ENCODE results near the gene NIN. TPM values are rescaled to one million over a fixed set of nuclear protein-coding genes. Genes with fewer than 3 reads are reported as not detected.

Gene NIN
- total RNA-seq, 3 donors from 2014 or later (not counting 1 experiment from before 2014, with no cell fraction given): 90.8 to 127 (median 118) TPM

- ATAC-seq (no peak), DNase-seq (no peak)
- WGBS (ENCODE audit: insufficient coverage): no CpG with 5 or more reads among the region's 2 CpGs
- no peaks in the 10 kb centered on the region for H3K27me3 ChIP-seq (ENCODE audit: control insufficient read depth, insufficient read depth, low read length)
- intact Hi-C loops (cut with micrococcal nuclease): no loop called here
- Mint-ChIP-seq H3K4me1 (no peaks in the 10 kb centered on the region), H3K27ac (no peak overlapping the region), H3K9me3 (no peaks in the 10 kb centered on the region), H3K36me3 (peaks cover 26% of the 10 kb centered on the region), H3K4me3 (no peak overlapping the region), H3K27me3 (ENCODE audit: low read depth in 2 of 2) (no peaks in the 10 kb centered on the region)
- H3K36me3 ChIP-seq (ENCODE audit: control insufficient read depth, insufficient read depth, low read length): peaks cover 74% of the 10 kb centered on the region
- H3K9me3 ChIP-seq (ENCODE audit: control insufficient read depth, insufficient read depth, low read length): no peaks in the 10 kb centered on the region
- TF ChIP-seq CTCF (IDR thresholded peaks at IDR 0.05): no peak
- H3K4me1 ChIP-seq (ENCODE audit: control insufficient read depth, insufficient read depth, low read length): no peaks in the 10 kb centered on the region
- H3K27ac ChIP-seq (ENCODE audit: low read length): no peak overlapping the region
- no peak overlapping the region for H3K4me3 ChIP-seq (ENCODE audit: low read length)
These were observed 97.5 kb downstream of the NIN start for GRCh38 chr14:50733494-50733893.

- H3K27me3 ChIP-seq (ENCODE audit: control insufficient read depth, insufficient read depth, low read length): no peaks in the 10 kb centered on the region
- 92% methylated on average over 6 of the region's 6 CpGs for WGBS (ENCODE audit: insufficient coverage)
- peaks cover 75% of the 10 kb centered on the region for H3K36me3 ChIP-seq (ENCODE audit: control insufficient read depth, insufficient read depth, low read length)
- Mint-ChIP-seq H3K4me3 (no peak overlapping the region), H3K9me3 (no peaks in the 10 kb centered on the region), H3K4me1 (peaks cover 0 to 8% of the 10 kb centered on the region in 2 donors), H3K36me3 (peaks cover 46% of the 10 kb centered on the region), H3K27ac (no peak overlapping the region), H3K27me3 (ENCODE audit: low read depth in 2 of 2) (no peaks in the 10 kb centered on the region)
- TF ChIP-seq CTCF (IDR thresholded peaks at IDR 0.05): no peak
- no peak for DNase-seq
- no peak for ATAC-seq
- intact Hi-C loops (cut with micrococcal nuclease): no loop called here
- H3K9me3 ChIP-seq (ENCODE audit: control insufficient read depth, insufficient read depth, low read length): no peaks in the 10 kb centered on the region
- H3K4me1 ChIP-seq (ENCODE audit: control insufficient read depth, insufficient read depth, low read length): no peaks in the 10 kb centered on the region
- H3K27ac ChIP-seq (ENCODE audit: low read length): no peak overlapping the region
- H3K4me3 ChIP-seq (ENCODE audit: low read length): no peak overlapping the region
These were observed 102.1 kb downstream of the NIN start for GRCh38 chr14:50728836-50729235.

- no peak for TF ChIP-seq CTCF (IDR thresholded peaks at IDR 0.05)
- Histone ChIP-seq H3K4me1 (ENCODE audit: control insufficient read depth, insufficient read depth, low read length) (no peaks in the 10 kb centered on the region), H3K36me3 (ENCODE audit: control insufficient read depth, insufficient read depth, low read length) (peaks cover 84% of the 10 kb centered on the region), H3K27me3 (ENCODE audit: control insufficient read depth, insufficient read depth, low read length) (no peaks in the 10 kb centered on the region), H3K27ac (ENCODE audit: low read length) (no peak overlapping the region), H3K9me3 (ENCODE audit: control insufficient read depth, insufficient read depth, low read length) (no peaks in the 10 kb centered on the region), H3K4me3 (ENCODE audit: low read length) (no peak overlapping the region)
- WGBS (ENCODE audit: insufficient coverage): 69% methylated on average over 1 of the region's 3 CpGs
- H3K4me1 Mint-ChIP-seq: peaks cover 0 to 8% of the 10 kb centered on the region in 2 donors
- peak in 1 of 2 donors; percentile 58 for DNase-seq
- ATAC-seq: no peak
- no peak overlapping the region for H3K4me3 Mint-ChIP-seq
- no peaks in the 10 kb centered on the region for H3K9me3 Mint-ChIP-seq
- peak overlapping the region; percentile 3 to 66 for H3K27ac Mint-ChIP-seq
- intact Hi-C loops (cut with micrococcal nuclease): no loop called here
- H3K27me3 Mint-ChIP-seq (ENCODE audit: low read depth in 2 of 2): no peaks in the 10 kb centered on the region
- H3K36me3 Mint-ChIP-seq: peaks cover 38% of the 10 kb centered on the region
These were observed 104.4 kb downstream of the NIN start for GRCh38 chr14:50726372-50727107.

GRCh38 chr14:50725761-50726160 lies 105.2 kb downstream of the NIN start:
- Histone ChIP-seq H3K9me3 (ENCODE audit: control insufficient read depth, insufficient read depth, low read length) (no peaks in the 10 kb centered on the region), H3K36me3 (ENCODE audit: control insufficient read depth, insufficient read depth, low read length) (peaks cover 87% of the 10 kb centered on the region), H3K27ac (ENCODE audit: low read length) (no peak overlapping the region), H3K4me1 (ENCODE audit: control insufficient read depth, insufficient read depth, low read length) (no peaks in the 10 kb centered on the region), H3K27me3 (ENCODE audit: control insufficient read depth, insufficient read depth, low read length) (no peaks in the 10 kb centered on the region), H3K4me3 (ENCODE audit: low read length) (no peak overlapping the region)
- no peak for TF ChIP-seq CTCF (IDR thresholded peaks at IDR 0.05)
- Mint-ChIP-seq H3K4me3 (no peak overlapping the region), H3K27ac (peak overlapping the region; percentile 3 to 66), H3K27me3 (ENCODE audit: low read depth in 2 of 2) (no peaks in the 10 kb centered on the region), H3K9me3 (no peaks in the 10 kb centered on the region), H3K36me3 (peaks cover 37% of the 10 kb centered on the region), H3K4me1 (peaks cover 0 to 8% of the 10 kb centered on the region in 2 donors)
- 60% methylated on average over 2 of the region's 5 CpGs for WGBS (ENCODE audit: insufficient coverage)
- peak in 1 of 2 donors; percentile 17 for DNase-seq
- intact Hi-C loops (cut with micrococcal nuclease): no loop called here
- ATAC-seq: no peak
